ENCODE results near the gene PLA2G1B.

Gene PLA2G1B

GRCh38 chr12:120364487-120364886 is 36.9 kb upstream of the PLA2G1B start:
- no peaks in the 10 kb centered on the region for H3K9me3 Mint-ChIP-seq
- H3K27ac Mint-ChIP-seq: no peak overlapping the region
- no peaks in the 10 kb centered on the region for H3K36me3 Mint-ChIP-seq
- no peak for ATAC-seq
- H3K4me3 Mint-ChIP-seq: no peak overlapping the region
- peaks cover 88% of the 10 kb centered on the region for H3K27me3 Mint-ChIP-seq
- H3K4me1 Mint-ChIP-seq: peaks cover 11% of the 10 kb centered on the region

DNA sequence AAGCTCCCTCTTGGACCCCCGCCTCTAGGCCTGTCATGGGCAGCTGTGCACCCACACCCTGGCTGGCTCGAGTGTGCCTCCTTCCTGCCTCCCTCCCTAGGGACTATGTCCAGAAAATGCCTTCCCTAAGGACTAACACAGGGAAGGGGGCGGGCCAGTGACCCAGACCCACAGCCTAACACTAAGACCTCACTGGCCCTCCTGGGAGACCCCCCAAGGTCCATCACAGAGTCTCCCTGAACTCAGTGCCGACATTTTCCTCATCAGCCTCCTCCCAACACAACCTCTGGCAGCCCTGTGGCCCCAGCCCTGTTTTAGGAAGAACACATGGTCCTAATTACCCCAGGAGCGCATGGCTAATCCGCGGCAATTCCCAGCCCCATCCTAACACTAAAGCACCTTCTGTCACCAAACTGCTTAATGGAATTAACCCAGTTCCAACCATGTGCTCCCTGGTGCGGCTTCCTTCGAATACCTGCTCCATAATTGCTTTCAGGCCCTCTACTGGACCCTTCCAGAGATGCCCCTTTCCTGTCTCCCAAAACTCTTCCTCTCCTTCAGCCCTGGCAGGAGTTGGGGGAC is 35.8 kb upstream of the PLA2G1B start:
- Mint-ChIP-seq H3K36me3 (no peaks in the 10 kb centered on the region), H3K4me3 (no peak overlapping the region), H3K27ac (no peak overlapping the region), H3K4me1 (peaks cover 9% of the 10 kb centered on the region), H3K9me3 (no peaks in the 10 kb centered on the region), H3K27me3 (peaks cover 96% of the 10 kb centered on the region)
- ATAC-seq: no peak

DNA sequence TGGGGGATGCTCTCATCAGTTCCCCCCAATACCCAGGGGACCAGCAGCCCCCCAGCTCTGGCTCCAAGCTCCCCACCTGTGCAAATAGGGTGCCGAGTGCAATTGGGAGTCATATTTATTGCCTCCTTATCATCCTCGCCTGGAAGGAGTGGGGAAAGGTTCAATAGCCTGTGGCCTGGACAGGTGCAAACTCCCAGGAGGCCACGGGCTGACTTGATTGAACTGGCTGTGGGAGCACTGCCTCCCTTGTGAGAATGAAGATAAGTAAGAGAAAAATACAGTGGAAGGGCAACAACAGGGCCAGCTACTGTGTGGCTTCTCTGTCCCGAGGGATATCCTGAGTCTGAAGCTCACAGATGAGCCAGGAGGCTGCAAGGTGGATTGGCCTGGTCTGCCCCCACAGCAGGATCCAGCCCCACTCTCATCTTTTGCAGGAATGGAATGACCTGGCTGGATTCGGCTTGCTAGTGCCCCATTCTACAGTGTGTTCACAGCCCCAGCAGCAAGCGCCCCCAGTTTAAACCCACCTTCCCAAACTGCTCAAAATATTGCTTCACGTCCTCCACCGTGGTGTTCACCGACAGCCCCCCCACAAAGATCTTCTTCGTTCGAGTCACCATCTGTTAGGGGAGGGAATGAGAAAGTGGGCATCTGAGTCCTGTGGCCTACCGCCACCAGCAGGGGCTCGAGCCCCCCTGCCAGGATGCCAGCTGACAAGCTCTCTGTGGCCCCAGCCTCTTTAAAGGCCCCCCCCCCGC is 35.1 kb upstream of the PLA2G1B start:
- H3K27me3 Mint-ChIP-seq: peaks cover 100% of the 10 kb centered on the region

DNA sequence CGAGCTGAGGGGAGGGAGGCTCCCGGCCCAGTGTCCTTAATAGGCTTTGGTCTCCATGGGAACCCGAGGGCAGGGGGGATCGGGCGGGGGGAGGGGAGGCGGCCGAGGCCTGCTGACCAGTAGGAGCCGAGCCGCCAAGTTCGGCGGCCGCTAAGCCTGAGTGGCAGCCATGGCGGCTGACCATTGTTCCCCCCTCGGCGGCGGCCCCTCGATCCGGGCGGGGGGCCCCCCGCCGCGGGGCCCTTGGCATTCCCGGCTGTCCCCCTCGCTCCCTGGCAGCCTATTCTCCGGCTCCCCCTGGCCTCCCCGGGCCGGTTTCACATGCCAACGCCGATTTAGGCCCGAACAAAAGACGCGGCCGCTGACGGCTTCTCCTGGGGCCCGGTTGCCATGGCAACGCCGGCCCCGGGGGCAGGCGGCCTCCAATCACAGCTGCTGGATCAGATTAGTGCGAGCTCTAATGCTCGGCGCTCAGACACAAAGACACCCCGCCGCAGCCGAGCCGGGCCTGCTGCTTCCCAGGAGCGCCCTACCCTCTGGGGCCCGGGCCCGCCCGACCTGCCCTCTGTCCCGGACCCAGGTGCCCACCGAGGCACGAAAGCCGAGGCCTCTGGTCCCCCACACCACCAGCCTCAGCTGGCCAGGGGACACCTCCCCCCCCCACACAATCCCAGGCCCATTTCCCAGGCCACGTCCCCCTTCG is 34.1 kb upstream of the PLA2G1B start:
- Mint-ChIP-seq H3K36me3 (no peaks in the 10 kb centered on the region), H3K9me3 (no peaks in the 10 kb centered on the region), H3K4me1 (peaks cover 9% of the 10 kb centered on the region), H3K27me3 (peaks cover 99% of the 10 kb centered on the region), H3K4me3 (peak overlapping the region; percentile 65), H3K27ac (no peak overlapping the region)
- peak; percentile 32 for ATAC-seq

More for the DNA sequence above, 35.1 kb upstream of the PLA2G1B start:
- Mint-ChIP-seq H3K27ac (no peak overlapping the region), H3K4me3 (no peak overlapping the region), H3K4me1 (peaks cover 9% of the 10 kb centered on the region), H3K9me3 (no peaks in the 10 kb centered on the region), H3K36me3 (no peaks in the 10 kb centered on the region)
- ATAC-seq: no peak

DNA sequence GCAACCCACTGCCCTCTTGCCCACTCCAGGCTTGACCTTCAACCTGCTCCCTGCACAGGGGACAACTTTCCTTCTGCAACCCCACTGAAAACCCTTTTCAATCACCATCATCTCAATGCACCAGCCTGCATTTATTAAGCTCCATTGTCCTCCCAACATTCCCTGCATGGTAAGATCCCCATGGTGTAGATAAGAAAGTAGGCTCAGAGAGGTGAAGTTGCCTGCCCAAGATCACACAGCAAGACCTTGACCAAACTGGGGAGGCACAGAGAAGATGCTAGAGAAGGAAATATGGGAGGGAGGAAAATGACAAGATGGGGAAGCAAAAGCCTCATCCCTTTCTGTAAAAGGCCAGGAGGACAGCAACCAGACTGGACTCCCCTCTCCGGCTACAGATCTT is 31.5 kb upstream of the PLA2G1B start:
- Mint-ChIP-seq H3K4me1 (peaks cover 15% of the 10 kb centered on the region), H3K27ac (no peak overlapping the region), H3K9me3 (no peaks in the 10 kb centered on the region), H3K4me3 (no peak overlapping the region), H3K36me3 (no peaks in the 10 kb centered on the region), H3K27me3 (peaks cover 82% of the 10 kb centered on the region)
- no peak for ATAC-seq

DNA sequence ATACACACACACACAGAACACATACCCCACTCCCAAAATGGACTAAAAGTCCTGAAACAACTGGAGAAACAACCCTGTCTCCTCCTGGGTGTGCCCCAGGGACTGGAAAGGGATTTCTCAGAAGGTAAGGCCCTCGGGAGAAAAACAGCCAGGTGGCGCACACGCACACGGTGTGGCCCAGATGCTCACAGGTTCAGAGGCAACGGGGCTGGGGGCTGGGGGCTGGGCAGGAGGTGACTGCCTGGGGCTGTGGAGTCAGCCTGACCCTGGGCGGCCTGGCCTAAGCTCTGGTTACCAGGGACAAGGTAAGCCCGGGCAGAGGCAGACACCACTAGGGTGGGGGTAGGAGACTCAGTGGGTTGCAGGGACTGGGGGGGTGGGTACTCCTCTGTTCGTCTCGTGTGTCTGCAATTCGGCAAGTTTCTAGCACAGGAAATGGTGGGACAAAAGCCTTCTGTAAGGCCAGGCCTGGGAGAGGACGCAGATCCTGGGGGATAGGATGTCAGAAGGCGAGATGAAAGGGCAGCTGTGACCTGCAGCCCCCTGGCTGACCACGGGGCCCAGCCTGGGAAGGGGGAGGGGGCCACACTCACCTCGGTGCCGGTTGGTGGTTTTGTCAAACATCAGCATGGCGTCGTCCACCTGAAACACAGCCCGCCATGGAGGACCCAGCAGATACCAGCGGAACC is 31.0 kb upstream of the PLA2G1B start:
- H3K9me3 Mint-ChIP-seq: no peaks in the 10 kb centered on the region
- H3K4me3 Mint-ChIP-seq: no peak overlapping the region
- H3K27me3 Mint-ChIP-seq: peaks cover 76% of the 10 kb centered on the region
- ATAC-seq: no peak
- no peak overlapping the region for H3K27ac Mint-ChIP-seq
- H3K4me1 Mint-ChIP-seq: peaks cover 15% of the 10 kb centered on the region
- H3K36me3 Mint-ChIP-seq: no peaks in the 10 kb centered on the region

- ATAC-seq: no peak
- Mint-ChIP-seq H3K27ac (no peak overlapping the region), H3K27me3 (peaks cover 62% of the 10 kb centered on the region), H3K9me3 (no peaks in the 10 kb centered on the region), H3K4me3 (no peak overlapping the region), H3K36me3 (no peaks in the 10 kb centered on the region), H3K4me1 (peaks cover 11% of the 10 kb centered on the region)
These were observed 29.5 kb upstream of the PLA2G1B start for GRCh38 chr12:120357104-120357503.

- Mint-ChIP-seq H3K27ac (no peak overlapping the region), H3K4me1 (peaks cover 6% of the 10 kb centered on the region), H3K4me3 (no peak overlapping the region), H3K9me3 (no peaks in the 10 kb centered on the region), H3K36me3 (no peaks in the 10 kb centered on the region), H3K27me3 (peaks cover 58% of the 10 kb centered on the region)
- peak; percentile 77 for ATAC-seq
These were observed 29.0 kb upstream of the PLA2G1B start for GRCh38 chr12:120356567-120357030.

GRCh38 chr12:120353556-120354317 is 26.2 kb upstream of the PLA2G1B start:
- no peak overlapping the region for H3K4me3 Mint-ChIP-seq
- ATAC-seq: no peak
- no peaks in the 10 kb centered on the region for H3K9me3 Mint-ChIP-seq
- peaks cover 6% of the 10 kb centered on the region for H3K4me1 Mint-ChIP-seq
- peaks cover 40% of the 10 kb centered on the region for H3K27me3 Mint-ChIP-seq
- no peak overlapping the region for H3K27ac Mint-ChIP-seq
- H3K36me3 Mint-ChIP-seq: no peaks in the 10 kb centered on the region

- Mint-ChIP-seq H3K27me3 (peaks cover 36% of the 10 kb centered on the region), H3K27ac (no peak overlapping the region), H3K9me3 (no peaks in the 10 kb centered on the region), H3K36me3 (no peaks in the 10 kb centered on the region), H3K4me1 (peaks cover 6% of the 10 kb centered on the region), H3K4me3 (no peak overlapping the region)
- ATAC-seq: no peak
These were observed 25.6 kb upstream of the PLA2G1B start for GRCh38 chr12:120353136-120353535.

GRCh38 chr12:120352117-120352516 is 24.5 kb upstream of the PLA2G1B start:
- H3K27ac Mint-ChIP-seq: no peak overlapping the region
- H3K27me3 Mint-ChIP-seq: peaks cover 36% of the 10 kb centered on the region
- peaks cover 6% of the 10 kb centered on the region for H3K4me1 Mint-ChIP-seq
- no peaks in the 10 kb centered on the region for H3K36me3 Mint-ChIP-seq
- ATAC-seq: no peak
- no peak overlapping the region for H3K4me3 Mint-ChIP-seq
- H3K9me3 Mint-ChIP-seq: no peaks in the 10 kb centered on the region

DNA sequence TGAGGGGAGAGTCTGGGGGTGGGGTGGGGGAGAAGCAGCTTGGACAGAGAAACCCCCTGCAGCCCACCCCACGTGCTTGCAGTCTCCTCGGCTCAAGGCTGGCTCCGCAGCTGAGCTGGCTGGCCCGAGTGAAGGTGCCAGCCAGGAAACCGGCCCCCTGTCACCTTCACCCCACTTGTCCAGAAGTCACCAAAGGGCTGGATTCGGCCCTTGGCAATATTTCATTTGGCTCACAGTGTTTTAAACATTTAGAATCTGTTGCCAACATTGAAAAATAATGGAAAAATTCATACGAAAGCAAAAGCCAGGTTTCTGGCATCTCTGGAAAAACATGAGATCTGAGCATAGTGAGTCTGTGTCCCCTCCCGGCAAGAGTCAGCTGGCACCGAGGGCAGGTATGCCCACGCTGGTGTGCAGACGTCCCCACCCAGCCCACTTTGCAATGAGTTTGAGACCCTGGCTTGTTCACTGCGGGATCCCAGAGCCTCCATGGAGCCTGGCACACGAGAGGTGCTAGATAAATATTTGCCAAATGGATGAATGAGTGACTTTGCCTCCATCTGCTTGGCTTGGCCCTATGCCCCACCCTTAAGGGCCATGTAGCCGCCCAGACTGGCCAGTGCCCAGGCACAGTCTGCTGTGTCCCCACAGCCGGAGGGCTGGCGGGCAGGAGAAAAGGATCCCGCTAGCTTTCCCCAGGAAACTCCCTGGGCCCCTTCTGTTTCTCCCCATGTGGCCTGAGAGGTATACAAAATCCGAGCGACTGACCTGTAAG is 23.2 kb upstream of the PLA2G1B start:
- ATAC-seq: no peak

DNA sequence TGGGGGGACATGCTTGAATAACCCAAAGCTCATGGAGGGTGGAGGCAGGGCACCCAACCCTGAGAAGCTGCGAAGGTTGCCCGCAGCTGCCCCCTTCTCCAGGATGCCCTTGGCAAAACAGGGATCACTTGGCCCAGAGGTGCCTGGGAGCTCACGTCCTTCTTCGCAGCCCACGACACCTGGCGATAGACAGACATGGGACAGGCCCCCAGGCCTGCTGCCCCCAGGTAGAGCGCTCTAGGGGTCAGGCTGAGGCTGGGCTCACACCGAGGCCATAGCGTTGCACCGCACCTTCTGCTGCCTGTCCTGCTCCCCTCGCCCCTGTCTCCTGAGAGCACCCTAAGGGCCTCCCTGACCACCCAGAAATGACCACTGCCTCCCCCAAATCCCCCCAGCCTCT is 20.2 kb upstream of the PLA2G1B start:
- H3K27me3 Mint-ChIP-seq: peaks cover 53% of the 10 kb centered on the region
- no peak for ATAC-seq

More for the DNA sequence above, 23.2 kb upstream of the PLA2G1B start:
- H3K27me3 Mint-ChIP-seq: peaks cover 38% of the 10 kb centered on the region
- H3K4me1 Mint-ChIP-seq: no peaks in the 10 kb centered on the region
- no peak overlapping the region for H3K4me3 Mint-ChIP-seq
- no peak overlapping the region for H3K27ac Mint-ChIP-seq
- H3K9me3 Mint-ChIP-seq: no peaks in the 10 kb centered on the region
- no peaks in the 10 kb centered on the region for H3K36me3 Mint-ChIP-seq

GRCh38 chr12:120346681-120347080 is 19.1 kb upstream of the PLA2G1B start:
- Mint-ChIP-seq H3K36me3 (no peaks in the 10 kb centered on the region), H3K4me3 (no peak overlapping the region), H3K4me1 (no peaks in the 10 kb centered on the region), H3K9me3 (no peaks in the 10 kb centered on the region), H3K27ac (no peak overlapping the region), H3K27me3 (peaks cover 59% of the 10 kb centered on the region)
- no peak for ATAC-seq

More for the DNA sequence above, 20.2 kb upstream of the PLA2G1B start:
- no peaks in the 10 kb centered on the region for H3K36me3 Mint-ChIP-seq
- H3K27ac Mint-ChIP-seq: no peak overlapping the region
- H3K9me3 Mint-ChIP-seq: no peaks in the 10 kb centered on the region
- H3K4me3 Mint-ChIP-seq: no peak overlapping the region
- no peaks in the 10 kb centered on the region for H3K4me1 Mint-ChIP-seq

Measured in stimulated activated memory B cell treated with anti-CD40 and anti-IgM and Interleukin-4, amounts not matched to agents 10 μg/mL and 1 μg/mL and 100 μg/mL, for 72 hours (primary cell).